GM12878 (cell line): ENCODE data around the gene MAST2. TPM values are rescaled to one million over a fixed set of nuclear protein-coding genes. Genes with fewer than 3 reads are reported as not detected.

ENCODE experiments used
- ATAC-seq: fragments of 200-7000 bp; cut with Tn5 transposase; 3 replicates; pipeline ENCODE4 v1.9.1; 2020; ENCODE audit warnings: mild to moderate bottlenecking, moderate library complexity
- BruUV-seq: library from RNA; stranded (reverse); fragments of 400-500 nt; replicated peaks from 2 replicates; lab custom pipeline; 2021; lab: Mats Ljungman, UMichigan
- CTCF ChIA-PET: fragments of 300-600 bp; sonication (Branson Sonifier 250); formaldehyde crosslinking; extraction: SDS; loops from one replicate; lab custom pipeline; 2021; ENCODE audit warnings: inconsistent platforms; lab: Yijun Ruan, JAX
- POLR2A ChIA-PET: fragments of 350-600 bp; formaldehyde crosslinking; extraction: SDS; loops from one replicate; lab custom pipeline; 2021; ENCODE audit warnings: inconsistent platforms; lab: Charles Lee
- RAD21 ChIA-PET: fragments of 300-600 bp; sonication (Branson Sonifier 250); formaldehyde crosslinking; loops from one replicate; lab custom pipeline; 2023; ENCODE audit warnings: antibody characterized with exemption; ENCODE audit not compliant: unreplicated experiment; lab: Charles Lee
- SMC1A ChIA-PET: fragments of 300-600 bp; sonication (Branson Sonifier 250); formaldehyde crosslinking; loops from one replicate; lab custom pipeline; 2023; ENCODE audit not compliant: unreplicated experiment, uncharacterized antibody; lab: Charles Lee
- DNase-seq: peaks from one replicate; pipeline ENCODE4 v3.0.0-alpha.2; 2011; ENCODE audit warnings: low read depth, low spot score
- FAIRE-seq: peaks from 3 replicates; lab custom pipeline; 2011; peaks lifted over from hg19 to GRCh38; lab: Jason Lieb, UNC
- H2AFZ ChIP-seq: 2 replicates; pipeline ENCODE4 v1.6.0; 2011; ENCODE audit warnings: low read depth, low read length, control low read depth; ENCODE audit not compliant: control insufficient read depth
- H3K27ac ChIP-seq: 2 replicates; pipeline ENCODE4 v1.5.1; 2011; ENCODE audit warnings: control low read depth; ENCODE audit not compliant: control insufficient read depth, insufficient read depth
- H3K27me3 ChIP-seq, 2 experiments: replicated peaks in 1 of 2; 2 replicates each; pipeline versions ENCODE4 v1.6.0 to v1.6.1; 2011; ENCODE audit warnings: low read length in 1 of 2; ENCODE audit not compliant: control insufficient read depth in 2 of 2, insufficient read depth in 2 of 2
- H3K36me3 ChIP-seq, 2 experiments: 2 replicates each; pipeline ENCODE4 v1.5.1; 2011; ENCODE audit warnings: low read length in 1 of 2; ENCODE audit not compliant: control insufficient read depth in 2 of 2, insufficient read depth in 2 of 2
- H3K4me1 ChIP-seq: 2 replicates; pipeline ENCODE4 v1.6.1; 2011; ENCODE audit warnings: mild to moderate bottlenecking, low read length, moderate library complexity, mixed read lengths; ENCODE audit not compliant: control insufficient read depth, insufficient read depth
- H3K4me2 ChIP-seq: 2 replicates; pipeline ENCODE4 v1.6.0; 2011; ENCODE audit warnings: control low read depth; ENCODE audit not compliant: control insufficient read depth, insufficient read depth
- H3K4me3 ChIP-seq: fragments of 200-600 bp; sonication (generic); 2 replicates; pipeline ENCODE4 v1.5.1; 2016
- H3K79me2 ChIP-seq: 2 replicates; pipeline ENCODE4 v1.6.0; 2011; ENCODE audit warnings: low read length; ENCODE audit not compliant: control insufficient read depth, insufficient read depth
- H3K9ac ChIP-seq: 2 replicates; pipeline ENCODE4 v1.8.0; 2011; ENCODE audit warnings: low read length, control low read depth, mixed read lengths; ENCODE audit not compliant: control insufficient read depth, insufficient read depth
- H3K9me3 ChIP-seq: replicated peaks from 3 replicates; pipeline ENCODE4 v1.5.1; 2011; ENCODE audit warnings: mild to moderate bottlenecking, low read length; ENCODE audit not compliant: control insufficient read depth, insufficient read depth
- H4K20me1 ChIP-seq: 2 replicates; pipeline ENCODE4 v1.6.0; 2011; ENCODE audit not compliant: control insufficient read depth, insufficient read depth
- IRF4 ChIP-seq: IDR thresholded peaks from 2 replicates; pipeline ENCODE4 v1.6.1; 2011; ENCODE audit warnings: low read depth, low read length
- POLR2AphosphoS2 ChIP-seq: IDR thresholded peaks from 2 replicates; pipeline ENCODE4 v1.6.1; 2011; ENCODE audit warnings: low read depth, mild to moderate bottlenecking, low read length, improper control_type of control experiment, moderate library complexity
- POU2F2 ChIP-seq: IDR thresholded peaks from 3 replicates; pipeline ENCODE4 v1.6.1; 2011; ENCODE audit warnings: low read depth, mild to moderate bottlenecking, low read length, borderline replicate concordance
- SMAD5 ChIP-seq: IDR thresholded peaks from 2 replicates; pipeline ENCODE4 v1.6.1; 2016; ENCODE audit warnings: antibody characterized with exemption, low read depth
- ZZZ3 ChIP-seq: IDR thresholded peaks from 2 replicates; pipeline ENCODE4 v1.6.1; 2011; ENCODE audit warnings: low read depth; ENCODE audit not compliant: control insufficient read depth, insufficient read length
- WGBS: methylation state at CpG from one replicate; pipeline ENCODE4 v1.1.6; 2016; ENCODE audit warnings: low lambda C conversion rate; ENCODE audit not compliant: insufficient replicate concordance, insufficient coverage; ENCODE audit errors: missing lambda C conversion rate; 5-methylcytosine and 5-hydroxymethylcytosine counted together
- in situ Hi-C: fragments of 300-500 bp; cut with MboI; formaldehyde crosslinking; loops from 9 replicates; pipeline ENCODE4 v1.14.3; 2018; ENCODE audit warnings: mixed read lengths
- intact Hi-C: fragments of 100-400 bp; cut with micrococcal nuclease; formaldehyde crosslinking; loops from one replicate; pipeline ENCODE4 v1.14.2; 2022; ENCODE audit not compliant: unreplicated experiment
- polyA plus RNA-seq, 11 experiments: library from polyadenylated mRNA; depleted of rRNA in 4 of 11; unstranded in 6 of 11; stranded (reverse) in 5 of 11; fragments of >200 nt; fragmentation: Nextera tagmentation in 4 of 11; fragmentation: Illumina TruSeq in 1 of 11; extraction: Ambion mirVana in 4 of 11; extraction: Trizol in 1 of 11; gene quantifications; 1 replicate in 1 of 11; 2 replicates in 10 of 11; pipeline versions ENCODE4 v1.2.1 to v1.2.3, GENCODE V29; 2011 to 2016; ENCODE audit warnings: inconsistent platforms in 2 of 11, missing spikeins in 2 of 11, low read depth in 1 of 11
- total RNA-seq, 4 experiments: library from RNA; depleted of rRNA in 3 of 4; stranded (reverse); fragments of >200 nt in 3 of 4; fragmentation: Illumina TruSeq in 1 of 4; extraction: Trizol in 1 of 4; gene quantifications; 2 replicates each; pipeline versions ENCODE4 v1.2.1 to v1.2.3, GENCODE V29; 2013 to 2021
- TF ChIP-seq, protein P1 (sequence below): fragments of 150-350 bp; IDR thresholded peaks from 2 replicates; pipeline ENCODE4 v1.6.1; 2014; ENCODE audit warnings: mild to moderate bottlenecking, low read depth, low read length
- TF ChIP-seq, protein P2 (sequence below): IDR thresholded peaks from 2 replicates; pipeline ENCODE4 v1.6.1; 2012; ENCODE audit warnings: mild to moderate bottlenecking, low read depth, low read length
- TF ChIP-seq, protein P3 (sequence below): fragments of 450-650 bp; IDR thresholded peaks from 2 replicates; pipeline ENCODE4 v1.6.1; 2017; ENCODE audit warnings: mild to moderate bottlenecking, moderate library complexity
- TF ChIP-seq, protein P4 (sequence below): fragments of 450-650 bp; formaldehyde crosslinking; IDR thresholded peaks from 2 replicates; pipeline ENCODE4 v1.4.0; 2020; ENCODE audit warnings: mild to moderate bottlenecking, moderate library complexity
- TF ChIP-seq, protein P5 (sequence below): IDR thresholded peaks from 2 replicates; pipeline ENCODE4 v1.6.1; 2011; ENCODE audit warnings: low read depth, mild to moderate bottlenecking, low read length, moderate library complexity, borderline replicate concordance; ENCODE audit errors: extremely low read depth

Gene MAST2
- total and polyA plus RNA-seq, 10 of the 15 experiments (the other 5 are each of a cell fraction or from before 2014, with no cell fraction given): 1.0 to 28.7 (median 13.8) TPM

DNA sequence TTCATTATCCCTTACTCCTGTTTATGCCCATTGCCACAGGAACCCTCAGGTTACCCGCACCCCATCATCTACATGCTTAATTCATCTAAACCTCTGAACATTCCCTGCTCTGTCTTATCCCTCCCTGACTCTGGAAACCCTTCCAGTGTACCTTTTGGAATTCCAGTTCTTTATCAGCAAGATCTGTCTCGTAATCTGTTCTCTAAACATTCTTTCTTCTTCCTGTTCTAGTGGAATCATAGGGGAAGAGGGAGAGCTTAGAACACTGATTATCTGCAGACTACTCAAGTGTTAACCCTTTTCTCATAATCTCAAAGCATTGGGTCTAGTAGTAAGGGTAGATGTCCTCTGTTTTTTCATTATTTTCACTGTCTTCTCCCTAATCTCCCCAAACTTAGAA is 169.2 kb downstream of the MAST2 start:
- peaks cover 0 to 2% of the 10 kb centered on the region in 2 experiments; a peak in 2 of 4 replicates for H3K36me3 ChIP-seq
- no peaks in the 10 kb centered on the region for H3K27me3 ChIP-seq
- H3K9me3 ChIP-seq: no peaks in the 10 kb centered on the region
- ChIA-PET SMC1A (interaction anchor here (0.6 kb wide), 1 partner anchor 80 kb away, joined by 3 read pairs; no protein-coding TSS in a partner anchor), CTCF (no interaction called here), RAD21 (no interaction called here), POLR2A (no interaction called here)
- intact Hi-C loops: no loop called here
- TF ChIP-seq, protein P1, sequence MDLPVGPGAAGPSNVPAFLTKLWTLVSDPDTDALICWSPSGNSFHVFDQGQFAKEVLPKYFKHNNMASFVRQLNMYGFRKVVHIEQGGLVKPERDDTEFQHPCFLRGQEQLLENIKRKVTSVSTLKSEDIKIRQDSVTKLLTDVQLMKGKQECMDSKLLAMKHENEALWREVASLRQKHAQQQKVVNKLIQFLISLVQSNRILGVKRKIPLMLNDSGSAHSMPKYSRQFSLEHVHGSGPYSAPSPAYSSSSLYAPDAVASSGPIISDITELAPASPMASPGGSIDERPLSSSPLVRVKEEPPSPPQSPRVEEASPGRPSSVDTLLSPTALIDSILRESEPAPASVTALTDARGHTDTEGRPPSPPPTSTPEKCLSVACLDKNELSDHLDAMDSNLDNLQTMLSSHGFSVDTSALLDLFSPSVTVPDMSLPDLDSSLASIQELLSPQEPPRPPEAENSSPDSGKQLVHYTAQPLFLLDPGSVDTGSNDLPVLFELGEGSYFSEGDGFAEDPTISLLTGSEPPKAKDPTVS: no peak
- TF ChIP-seq, protein P2, sequence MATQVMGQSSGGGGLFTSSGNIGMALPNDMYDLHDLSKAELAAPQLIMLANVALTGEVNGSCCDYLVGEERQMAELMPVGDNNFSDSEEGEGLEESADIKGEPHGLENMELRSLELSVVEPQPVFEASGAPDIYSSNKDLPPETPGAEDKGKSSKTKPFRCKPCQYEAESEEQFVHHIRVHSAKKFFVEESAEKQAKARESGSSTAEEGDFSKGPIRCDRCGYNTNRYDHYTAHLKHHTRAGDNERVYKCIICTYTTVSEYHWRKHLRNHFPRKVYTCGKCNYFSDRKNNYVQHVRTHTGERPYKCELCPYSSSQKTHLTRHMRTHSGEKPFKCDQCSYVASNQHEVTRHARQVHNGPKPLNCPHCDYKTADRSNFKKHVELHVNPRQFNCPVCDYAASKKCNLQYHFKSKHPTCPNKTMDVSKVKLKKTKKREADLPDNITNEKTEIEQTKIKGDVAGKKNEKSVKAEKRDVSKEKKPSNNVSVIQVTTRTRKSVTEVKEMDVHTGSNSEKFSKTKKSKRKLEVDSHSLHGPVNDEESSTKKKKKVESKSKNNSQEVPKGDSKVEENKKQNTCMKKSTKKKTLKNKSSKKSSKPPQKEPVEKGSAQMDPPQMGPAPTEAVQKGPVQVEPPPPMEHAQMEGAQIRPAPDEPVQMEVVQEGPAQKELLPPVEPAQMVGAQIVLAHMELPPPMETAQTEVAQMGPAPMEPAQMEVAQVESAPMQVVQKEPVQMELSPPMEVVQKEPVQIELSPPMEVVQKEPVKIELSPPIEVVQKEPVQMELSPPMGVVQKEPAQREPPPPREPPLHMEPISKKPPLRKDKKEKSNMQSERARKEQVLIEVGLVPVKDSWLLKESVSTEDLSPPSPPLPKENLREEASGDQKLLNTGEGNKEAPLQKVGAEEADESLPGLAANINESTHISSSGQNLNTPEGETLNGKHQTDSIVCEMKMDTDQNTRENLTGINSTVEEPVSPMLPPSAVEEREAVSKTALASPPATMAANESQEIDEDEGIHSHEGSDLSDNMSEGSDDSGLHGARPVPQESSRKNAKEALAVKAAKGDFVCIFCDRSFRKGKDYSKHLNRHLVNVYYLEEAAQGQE: no peak
- TF ChIP-seq, protein P3, sequence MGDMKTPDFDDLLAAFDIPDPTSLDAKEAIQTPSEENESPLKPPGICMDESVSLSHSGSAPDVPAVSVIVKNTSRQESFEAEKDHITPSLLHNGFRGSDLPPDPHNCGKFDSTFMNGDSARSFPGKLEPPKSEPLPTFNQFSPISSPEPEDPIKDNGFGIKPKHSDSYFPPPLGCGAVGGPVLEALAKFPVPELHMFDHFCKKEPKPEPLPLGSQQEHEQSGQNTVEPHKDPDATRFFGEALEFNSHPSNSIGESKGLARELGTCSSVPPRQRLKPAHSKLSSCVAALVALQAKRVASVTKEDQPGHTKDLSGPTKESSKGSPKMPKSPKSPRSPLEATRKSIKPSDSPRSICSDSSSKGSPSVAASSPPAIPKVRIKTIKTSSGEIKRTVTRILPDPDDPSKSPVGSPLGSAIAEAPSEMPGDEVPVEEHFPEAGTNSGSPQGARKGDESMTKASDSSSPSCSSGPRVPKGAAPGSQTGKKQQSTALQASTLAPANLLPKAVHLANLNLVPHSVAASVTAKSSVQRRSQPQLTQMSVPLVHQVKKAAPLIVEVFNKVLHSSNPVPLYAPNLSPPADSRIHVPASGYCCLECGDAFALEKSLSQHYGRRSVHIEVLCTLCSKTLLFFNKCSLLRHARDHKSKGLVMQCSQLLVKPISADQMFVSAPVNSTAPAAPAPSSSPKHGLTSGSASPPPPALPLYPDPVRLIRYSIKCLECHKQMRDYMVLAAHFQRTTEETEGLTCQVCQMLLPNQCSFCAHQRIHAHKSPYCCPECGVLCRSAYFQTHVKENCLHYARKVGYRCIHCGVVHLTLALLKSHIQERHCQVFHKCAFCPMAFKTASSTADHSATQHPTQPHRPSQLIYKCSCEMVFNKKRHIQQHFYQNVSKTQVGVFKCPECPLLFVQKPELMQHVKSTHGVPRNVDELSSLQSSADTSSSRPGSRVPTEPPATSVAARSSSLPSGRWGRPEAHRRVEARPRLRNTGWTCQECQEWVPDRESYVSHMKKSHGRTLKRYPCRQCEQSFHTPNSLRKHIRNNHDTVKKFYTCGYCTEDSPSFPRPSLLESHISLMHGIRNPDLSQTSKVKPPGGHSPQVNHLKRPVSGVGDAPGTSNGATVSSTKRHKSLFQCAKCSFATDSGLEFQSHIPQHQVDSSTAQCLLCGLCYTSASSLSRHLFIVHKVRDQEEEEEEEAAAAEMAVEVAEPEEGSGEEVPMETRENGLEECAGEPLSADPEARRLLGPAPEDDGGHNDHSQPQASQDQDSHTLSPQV: no peak
- TF ChIP-seq SMAD5: no peak
- TF ChIP-seq POLR2AphosphoS2: no peak
- no peak for TF ChIP-seq IRF4
- TF ChIP-seq ZZZ3: no peak
- TF ChIP-seq, protein P4, sequence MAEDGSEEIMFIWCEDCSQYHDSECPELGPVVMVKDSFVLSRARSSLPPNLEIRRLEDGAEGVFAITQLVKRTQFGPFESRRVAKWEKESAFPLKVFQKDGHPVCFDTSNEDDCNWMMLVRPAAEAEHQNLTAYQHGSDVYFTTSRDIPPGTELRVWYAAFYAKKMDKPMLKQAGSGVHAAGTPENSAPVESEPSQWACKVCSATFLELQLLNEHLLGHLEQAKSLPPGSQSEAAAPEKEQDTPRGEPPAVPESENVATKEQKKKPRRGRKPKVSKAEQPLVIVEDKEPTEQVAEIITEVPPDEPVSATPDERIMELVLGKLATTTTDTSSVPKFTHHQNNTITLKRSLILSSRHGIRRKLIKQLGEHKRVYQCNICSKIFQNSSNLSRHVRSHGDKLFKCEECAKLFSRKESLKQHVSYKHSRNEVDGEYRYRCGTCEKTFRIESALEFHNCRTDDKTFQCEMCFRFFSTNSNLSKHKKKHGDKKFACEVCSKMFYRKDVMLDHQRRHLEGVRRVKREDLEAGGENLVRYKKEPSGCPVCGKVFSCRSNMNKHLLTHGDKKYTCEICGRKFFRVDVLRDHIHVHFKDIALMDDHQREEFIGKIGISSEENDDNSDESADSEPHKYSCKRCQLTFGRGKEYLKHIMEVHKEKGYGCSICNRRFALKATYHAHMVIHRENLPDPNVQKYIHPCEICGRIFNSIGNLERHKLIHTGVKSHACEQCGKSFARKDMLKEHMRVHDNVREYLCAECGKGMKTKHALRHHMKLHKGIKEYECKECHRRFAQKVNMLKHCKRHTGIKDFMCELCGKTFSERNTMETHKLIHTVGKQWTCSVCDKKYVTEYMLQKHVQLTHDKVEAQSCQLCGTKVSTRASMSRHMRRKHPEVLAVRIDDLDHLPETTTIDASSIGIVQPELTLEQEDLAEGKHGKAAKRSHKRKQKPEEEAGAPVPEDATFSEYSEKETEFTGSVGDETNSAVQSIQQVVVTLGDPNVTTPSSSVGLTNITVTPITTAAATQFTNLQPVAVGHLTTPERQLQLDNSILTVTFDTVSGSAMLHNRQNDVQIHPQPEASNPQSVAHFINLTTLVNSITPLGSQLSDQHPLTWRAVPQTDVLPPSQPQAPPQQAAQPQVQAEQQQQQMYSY (CRISPR knock-in tag): no peak
- TF ChIP-seq, protein P5, sequence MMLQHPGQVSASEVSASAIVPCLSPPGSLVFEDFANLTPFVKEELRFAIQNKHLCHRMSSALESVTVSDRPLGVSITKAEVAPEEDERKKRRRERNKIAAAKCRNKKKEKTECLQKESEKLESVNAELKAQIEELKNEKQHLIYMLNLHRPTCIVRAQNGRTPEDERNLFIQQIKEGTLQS: no peak
- no peak for TF ChIP-seq POU2F2
- H3K9ac ChIP-seq: no peak overlapping the region
- no peak overlapping the region for H3K27ac ChIP-seq
- H4K20me1 ChIP-seq: no peaks in the 10 kb centered on the region
- no peak overlapping the region for H3K4me3 ChIP-seq
- no peaks in the 10 kb centered on the region for H3K4me1 ChIP-seq
- no peak overlapping the region for H3K4me2 ChIP-seq
- ATAC-seq (no peak), FAIRE-seq (no peak), DNase-seq (no peak)
- H3K79me2 ChIP-seq: no peaks in the 10 kb centered on the region
- BruUV-seq: no TSS peak
- 94% methylated on average over 2 of the region's 2 CpGs for WGBS
- in situ Hi-C loops: no loop called here
- no peak overlapping the region for H2AFZ ChIP-seq
